Endodermal cell (in vitro differentiated cells): ENCODE data around the gene BAD. TPM values are rescaled to one million over a fixed set of nuclear protein-coding genes. Genes with fewer than 3 reads are reported as not detected.

ENCODE experiments used
- DNase-seq: peaks from one replicate; pipeline ENCODE4 v3.0.0-alpha.2; 2017
- H3K27ac ChIP-seq: 2 replicates; pipeline ENCODE4 v1.5.1; 2013; ENCODE audit warnings: mild to moderate bottlenecking, low read depth, low read length, moderate library complexity
- H3K27me3 ChIP-seq: 2 replicates; pipeline ENCODE4 v1.6.1; 2013; ENCODE audit warnings: mild to moderate bottlenecking, low read length, moderate library complexity; ENCODE audit not compliant: insufficient read depth, control insufficient read depth, poor library complexity, severe bottlenecking
- H3K36me3 ChIP-seq: 2 replicates; pipeline ENCODE4 v1.7.0; 2013; ENCODE audit warnings: mild to moderate bottlenecking, low read length, moderate library complexity; ENCODE audit not compliant: control insufficient read depth, insufficient read depth
- H3K4me1 ChIP-seq: one replicate; pipeline ENCODE4 v1.7.0; 2013; ENCODE audit warnings: low read length; ENCODE audit not compliant: control insufficient read depth, insufficient read depth
- H3K4me3 ChIP-seq: 2 replicates; pipeline ENCODE4 v1.5.1; 2013; ENCODE audit warnings: mild to moderate bottlenecking, low read length, moderate library complexity
- H3K9ac ChIP-seq: 2 replicates; pipeline ENCODE4 v1.6.1; 2013; ENCODE audit warnings: mild to moderate bottlenecking, low read length, moderate library complexity; ENCODE audit not compliant: poor library complexity, severe bottlenecking; ENCODE audit errors: extremely low read depth
- H3K9me3 ChIP-seq: 2 replicates; pipeline ENCODE4 v1.6.1; 2013; ENCODE audit warnings: mild to moderate bottlenecking, low read length, moderate library complexity; ENCODE audit not compliant: control insufficient read depth
- H3K27ac Mint-ChIP-seq: 2 replicates; pipeline ENCODE4 v1.8.0; 2020; ENCODE audit warnings: mixed read lengths
- H3K27me3 Mint-ChIP-seq: 2 replicates; pipeline ENCODE4 v1.8.0; 2021; ENCODE audit warnings: mild to moderate bottlenecking, mixed read lengths; ENCODE audit not compliant: insufficient read depth
- H3K36me3 Mint-ChIP-seq: 2 replicates; pipeline ENCODE4 v1.8.0; 2020; ENCODE audit warnings: low read depth, mixed read lengths
- H3K4me1 Mint-ChIP-seq: 2 replicates; pipeline ENCODE4 v1.8.0; 2020; ENCODE audit warnings: mixed read lengths
- H3K4me3 Mint-ChIP-seq: 2 replicates; pipeline ENCODE4 v1.8.0; 2020; ENCODE audit warnings: mild to moderate bottlenecking, moderate library complexity, mixed read lengths
- H3K9me3 Mint-ChIP-seq: 2 replicates; pipeline ENCODE4 v1.8.0; 2020; ENCODE audit warnings: mild to moderate bottlenecking, mixed read lengths
- CTCF ChIP-seq: fragments of 200-600 bp; sonication (generic); conservative IDR thresholded peaks from 2 replicates; pipeline ENCODE4 v1.5.0; 2021; ENCODE audit warnings: antibody characterized with exemption, mild to moderate bottlenecking
- WGBS, 2 experiments: methylation state at CpG; one replicate each; pipeline versions ENCODE4 v1.1.5 to v1.1.7; 2013; ENCODE audit warnings: missing lambda C conversion rate in 2 of 2, mixed read lengths in 1 of 2; ENCODE audit not compliant: insufficient coverage in 1 of 2, insufficient read length in 1 of 2; 5-methylcytosine and 5-hydroxymethylcytosine counted together
- total RNA-seq, 2 donors: library from RNA; stranded (reverse); fragmentation: NEBNext Ultra II Directional in 1 of 2; extraction: Animal tissue kit (Norgen Biotek cat#: 25700) in 1 of 2; gene quantifications; 2 replicates in 1 of 2; 3 replicates in 1 of 2; pipeline ENCODE4 v1.2.1, GENCODE V29; 2021

The BAD gene
- total RNA-seq, 2 donors from 2014 or later: 42.3 to 48.2 TPM

- Mint-ChIP-seq H3K4me1 (peaks cover 8% of the 10 kb centered on the region), H3K4me3 (peak overlapping the region; percentile 90), H3K9me3 (no peaks in the 10 kb centered on the region), H3K36me3 (peaks cover 17% of the 10 kb centered on the region), H3K27ac (peak overlapping the region; percentile 97), H3K27me3 (peaks cover 11% of the 10 kb centered on the region)
- TF ChIP-seq CTCF: no peak
- peaks cover 9% of the 10 kb centered on the region for H3K36me3 ChIP-seq
- no peaks in the 10 kb centered on the region for H3K9me3 ChIP-seq
- no peaks in the 10 kb centered on the region for H3K4me1 ChIP-seq
- peak overlapping the region; percentile 54 for H3K9ac ChIP-seq
- WGBS, 2 experiments: 20 to 27% methylated on average over 2 to 9 of the region's 9 CpGs
- H3K27me3 ChIP-seq: peaks cover 12% of the 10 kb centered on the region
- H3K27ac ChIP-seq: no peak overlapping the region
- H3K4me3 ChIP-seq: peak overlapping the region; percentile 95
- no peak for DNase-seq
Measured at GRCh38 chr11:64306563-64306875, 22.1 kb upstream of the BAD start.

GRCh38 chr11:64305691-64306562 is 21.5 kb upstream of the BAD start:
- H3K4me1 ChIP-seq: no peaks in the 10 kb centered on the region
- Mint-ChIP-seq H3K9me3 (no peaks in the 10 kb centered on the region), H3K36me3 (peaks cover 14% of the 10 kb centered on the region), H3K4me1 (peaks cover 8% of the 10 kb centered on the region), H3K27me3 (peaks cover 16% of the 10 kb centered on the region), H3K27ac (peak overlapping the region; percentile 97), H3K4me3 (peak overlapping the region; percentile 90)
- peak overlapping the region; percentile 54 for H3K9ac ChIP-seq
- H3K27ac ChIP-seq: no peak overlapping the region
- H3K36me3 ChIP-seq: peaks cover 7% of the 10 kb centered on the region
- H3K27me3 ChIP-seq: peaks cover 17% of the 10 kb centered on the region
- WGBS, 2 experiments: 0 to 1% methylated on average over 25 to 71 of the region's 71 CpGs
- TF ChIP-seq CTCF: peak; percentile 68
- H3K4me3 ChIP-seq: peak overlapping the region; percentile 95
- peak; percentile 94 for DNase-seq
- no peaks in the 10 kb centered on the region for H3K9me3 ChIP-seq

- Histone ChIP-seq H3K27me3 (peaks cover 25% of the 10 kb centered on the region), H3K4me3 (peak within 1 kb of the TSS; percentile 95), H3K27ac (peak within 1 kb of the TSS; percentile 64), H3K9ac (peak within 1 kb of the TSS; percentile 67), H3K4me1 (no peaks in the 10 kb centered on the region), H3K9me3 (no peaks in the 10 kb centered on the region), H3K36me3 (peaks cover 4% of the 10 kb centered on the region)
- peak; percentile 99 for DNase-seq
- Mint-ChIP-seq H3K9me3 (no peaks in the 10 kb centered on the region), H3K4me1 (peaks cover 8% of the 10 kb centered on the region), H3K27me3 (peaks cover 24% of the 10 kb centered on the region), H3K27ac (peak within 1 kb of the TSS; percentile 97), H3K36me3 (peaks cover 11% of the 10 kb centered on the region), H3K4me3 (peak within 1 kb of the TSS; percentile 90)
- 0 to 1% methylated on average over 23 to 81 of the region's 81 CpGs for WGBS, 2 experiments
- TF ChIP-seq CTCF: no peak
Measured at GRCh38 chr11:64305075-64305690, 20.7 kb upstream of the BAD start, which contains the start of gene ESRRA. Gene ESRRA (plus strand): TSS chr11:64305524. CDS start chr11:64307180, 1,656 bp downstream.
